GM10847 (cell line): ENCODE measurements around the gene TNFRSF13B.

ENCODE experiments used
- POLR2A ChIP-seq: IDR thresholded peaks from 2 replicates; pipeline ENCODE4 v1.6.1; 2011; ENCODE audit not compliant: insufficient read length; ENCODE audit errors: extremely low read depth

The TNFRSF13B gene

DNA sequence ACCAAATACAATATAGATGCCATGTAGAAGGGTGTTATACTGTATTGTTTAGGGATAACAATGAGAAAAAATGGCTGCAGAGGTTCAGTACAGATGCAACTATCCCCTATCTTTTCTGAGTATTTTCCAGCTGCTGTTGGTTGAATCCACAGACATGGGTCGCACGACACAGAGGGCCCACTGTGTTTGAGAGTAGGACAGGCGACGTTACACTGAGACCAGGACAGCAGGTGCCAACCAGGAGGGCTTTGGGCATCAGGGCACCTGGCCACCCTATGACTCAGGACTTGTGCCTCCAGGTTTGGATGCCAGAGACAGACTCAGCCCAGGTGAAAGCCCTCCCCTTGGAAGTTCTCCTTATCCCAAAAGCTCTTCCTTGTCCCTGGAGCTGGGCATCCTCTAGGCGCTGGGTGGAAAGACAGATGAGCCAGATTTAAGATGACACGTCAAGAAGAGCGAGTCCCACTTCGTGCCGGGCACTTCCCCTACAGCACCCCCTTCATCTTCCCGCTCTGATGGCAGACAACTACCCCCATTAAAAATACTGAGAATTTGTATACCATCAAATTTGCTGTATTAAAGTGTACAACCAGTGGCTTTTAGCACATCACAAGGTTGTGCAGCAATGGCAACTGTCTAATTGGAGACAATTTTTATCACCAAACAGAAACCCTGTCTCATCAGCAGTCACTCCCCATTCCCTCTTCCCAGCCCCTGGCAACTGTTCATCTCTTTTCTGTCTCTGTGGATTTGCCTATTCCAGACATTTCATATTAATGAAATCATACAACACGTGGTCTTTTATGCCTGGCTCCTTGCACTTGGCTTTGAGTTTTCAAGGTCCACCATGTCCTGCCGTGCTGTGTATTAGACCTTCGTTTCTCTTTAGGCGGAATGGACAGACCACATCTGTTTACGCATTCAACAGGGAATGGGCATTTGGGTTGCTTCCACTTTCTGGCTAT is 30.6 kb downstream of the TNFRSF13B start:
- no peak for TF ChIP-seq POLR2A

DNA sequence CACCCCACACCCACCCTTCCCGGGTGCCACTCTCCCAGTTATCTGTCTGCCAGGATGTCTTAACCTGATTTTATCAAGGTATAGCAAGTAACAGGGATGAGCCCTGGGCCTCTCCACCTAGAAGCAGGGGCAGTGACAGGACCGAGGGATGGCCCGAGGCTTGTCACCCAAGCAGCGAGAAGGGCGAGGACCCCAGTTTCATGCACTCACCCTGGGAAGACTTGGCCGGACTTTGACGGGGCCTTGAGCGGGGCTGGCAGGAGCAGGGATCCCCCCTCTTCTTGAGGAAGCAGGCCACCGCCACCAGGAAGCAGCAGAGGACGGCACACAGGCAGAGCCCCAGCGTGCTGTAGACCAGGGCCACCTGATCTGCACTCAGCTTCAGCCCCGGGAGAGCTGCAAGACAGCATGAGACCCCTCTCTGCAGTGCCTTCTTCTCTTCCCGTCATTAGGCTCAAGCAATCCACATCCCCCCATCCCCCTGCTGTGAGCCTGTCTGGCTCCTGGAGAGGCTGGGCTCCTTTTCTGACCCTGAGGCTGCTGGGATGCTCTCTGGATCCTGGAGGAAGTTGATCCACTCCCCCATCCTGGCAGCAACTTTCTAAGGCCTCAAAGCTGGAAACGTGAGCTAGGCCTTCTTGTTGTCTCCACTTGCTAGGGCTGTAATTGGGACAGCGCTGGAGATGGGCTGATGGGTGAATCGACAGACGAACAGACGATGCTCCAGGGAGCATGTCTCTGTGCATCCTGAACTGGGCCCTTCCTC is 31.6 kb downstream of the TNFRSF13B start:
- no peak for TF ChIP-seq POLR2A

DNA sequence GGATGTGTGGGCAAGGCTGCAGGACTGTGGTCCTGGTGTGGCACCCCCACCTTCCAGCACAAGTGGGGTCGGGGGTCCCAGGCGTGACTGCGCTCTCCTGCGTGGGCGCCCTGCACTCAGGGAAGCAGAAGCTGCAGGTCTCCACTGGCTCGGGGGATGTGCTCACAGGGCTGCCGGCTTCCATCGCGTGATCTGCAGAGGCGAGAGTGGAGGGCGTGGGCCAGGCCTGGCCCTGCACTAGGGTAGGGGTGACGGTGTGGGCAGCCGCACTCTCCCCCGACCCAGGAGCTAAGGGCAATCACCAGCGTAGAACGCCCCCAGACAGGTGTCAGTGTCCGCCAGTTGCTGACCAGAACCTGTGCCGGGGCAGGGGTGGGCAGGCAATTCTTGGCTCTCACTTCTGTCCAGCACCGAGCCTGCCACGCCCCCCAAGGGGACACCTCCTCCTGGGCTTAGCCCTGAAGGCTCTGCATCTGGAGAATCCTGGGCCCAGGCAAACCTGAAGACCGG is 32.3 kb downstream of the TNFRSF13B start:
- TF ChIP-seq POLR2A: no peak

DNA sequence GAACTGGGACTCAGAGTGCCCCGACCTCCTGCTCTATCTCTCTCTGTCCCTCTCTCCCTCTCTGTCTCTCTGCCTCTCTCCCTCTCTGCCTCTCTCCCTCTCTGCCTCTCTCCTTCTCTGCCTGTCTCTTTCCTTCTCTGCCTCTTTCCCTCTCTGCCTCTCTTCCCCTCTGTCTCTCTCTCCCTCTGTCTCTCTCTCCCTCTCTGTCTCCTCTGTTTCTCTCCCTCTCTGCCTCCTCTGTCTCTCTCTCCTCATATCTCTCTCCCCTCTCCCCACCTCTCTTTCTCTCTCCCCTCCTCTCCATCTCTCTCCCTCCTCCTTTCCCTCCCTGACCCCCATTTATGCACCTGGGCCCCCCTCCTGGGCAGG is 32.7 kb downstream of the TNFRSF13B start:
- no peak for TF ChIP-seq POLR2A

DNA sequence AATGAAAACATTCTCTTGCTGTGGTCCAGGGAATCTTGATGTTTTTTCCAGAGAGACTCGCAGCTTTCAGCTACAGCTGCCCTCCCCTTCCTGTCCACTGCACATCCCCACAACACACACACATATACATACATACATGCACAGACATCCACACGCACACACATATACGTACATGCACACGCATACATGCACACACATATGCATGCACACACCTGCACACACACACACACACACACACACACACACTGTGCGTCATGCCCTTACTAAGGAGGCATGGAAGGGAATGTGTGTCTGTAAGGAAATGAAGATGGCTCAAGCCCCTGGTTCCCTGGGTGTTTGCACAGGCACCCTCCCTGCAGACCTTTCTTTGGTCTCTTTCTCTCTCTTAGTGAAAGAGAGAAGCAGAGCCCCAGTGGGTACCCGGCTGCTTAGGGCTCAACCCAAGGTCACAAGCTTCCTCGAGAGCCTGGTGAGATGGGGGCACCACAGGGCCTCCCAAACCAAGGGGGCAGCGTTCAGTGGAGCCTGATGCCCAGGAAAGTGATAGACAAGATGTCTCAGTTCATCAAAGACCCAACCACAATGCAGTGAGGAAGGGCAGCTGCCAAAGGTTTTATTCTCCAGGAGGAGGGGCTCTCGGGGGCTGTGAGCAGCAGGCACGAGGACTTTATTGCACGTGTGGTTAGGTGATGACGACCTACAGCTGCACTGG is 33.3 kb downstream of the TNFRSF13B start:
- no peak for TF ChIP-seq POLR2A

DNA sequence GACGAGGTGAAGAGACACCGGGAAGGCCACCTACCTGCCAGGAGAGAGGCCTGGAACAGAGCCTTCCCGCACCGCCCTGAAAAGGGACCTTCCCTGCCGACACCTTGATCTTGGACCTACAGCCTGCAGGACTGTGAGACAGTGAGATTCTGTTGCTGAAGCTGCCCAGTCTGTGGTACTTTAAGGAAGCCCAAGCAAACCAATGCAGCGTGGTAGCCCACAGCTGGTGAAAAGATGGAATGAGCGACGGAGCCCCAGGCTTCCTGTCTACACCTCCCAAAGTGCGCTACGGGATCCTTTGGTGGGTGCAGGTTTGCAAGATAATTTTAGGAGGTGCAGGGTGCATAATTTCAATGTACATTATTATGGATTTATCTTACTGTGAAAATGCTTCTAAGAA is 33.9 kb downstream of the TNFRSF13B start:
- TF ChIP-seq POLR2A: no peak

DNA sequence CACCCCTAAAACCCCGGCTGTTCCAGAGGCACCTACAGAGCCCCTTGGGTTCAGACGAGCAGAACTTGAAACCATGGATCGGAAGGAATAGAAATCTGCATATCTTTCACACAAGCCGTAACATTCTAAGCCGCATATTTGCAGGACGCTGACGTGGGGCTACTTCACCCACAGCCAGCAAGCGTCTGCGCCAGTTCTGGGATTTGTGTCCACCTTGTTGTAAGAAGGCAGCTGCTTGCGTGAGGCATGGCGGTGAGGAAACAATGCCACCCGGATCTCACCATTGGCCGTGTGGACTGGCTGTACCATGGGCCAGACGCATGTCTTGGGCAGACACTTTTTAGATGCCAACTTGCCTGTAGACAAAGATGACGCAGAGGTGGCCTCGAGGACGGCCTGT is 34.5 kb downstream of the TNFRSF13B start:
- no peak for TF ChIP-seq POLR2A

DNA sequence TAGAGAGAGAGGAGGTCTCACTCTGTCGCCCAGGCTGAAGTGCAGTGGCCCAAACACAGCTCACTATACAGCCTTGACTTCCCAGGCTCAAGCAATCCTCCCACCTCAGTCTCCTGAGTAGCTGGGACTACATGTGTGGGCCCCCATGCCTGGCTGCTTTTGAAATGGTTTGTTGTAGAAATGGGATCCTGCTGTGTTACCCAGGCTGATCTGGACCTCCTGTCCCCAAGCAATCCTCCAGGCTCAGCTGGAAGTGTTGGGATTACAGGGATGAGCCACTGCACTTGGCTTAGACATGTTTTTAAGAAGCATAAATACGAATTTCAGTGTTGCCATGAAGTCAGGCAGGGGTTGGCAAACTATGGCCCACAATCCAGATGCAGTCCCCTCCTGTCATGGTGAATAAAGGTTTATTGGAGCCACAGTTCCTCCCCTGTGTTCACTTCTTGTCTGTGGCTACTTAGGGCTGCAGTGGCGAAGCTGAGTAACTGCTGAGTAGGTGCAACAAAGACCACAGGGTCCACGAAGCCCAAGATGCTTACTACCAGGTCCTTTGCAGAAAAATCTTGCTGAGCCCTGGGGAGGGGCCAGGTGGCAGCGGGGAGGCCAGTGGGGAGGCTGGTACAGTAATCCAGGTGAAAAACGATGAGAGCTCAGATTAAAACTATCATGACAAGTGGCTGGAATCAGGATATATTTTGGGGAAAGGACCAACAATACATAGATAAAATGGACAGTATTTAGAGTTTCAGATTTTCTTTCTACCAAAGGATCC is 35.2 kb downstream of the TNFRSF13B start:
- no peak for TF ChIP-seq POLR2A

DNA sequence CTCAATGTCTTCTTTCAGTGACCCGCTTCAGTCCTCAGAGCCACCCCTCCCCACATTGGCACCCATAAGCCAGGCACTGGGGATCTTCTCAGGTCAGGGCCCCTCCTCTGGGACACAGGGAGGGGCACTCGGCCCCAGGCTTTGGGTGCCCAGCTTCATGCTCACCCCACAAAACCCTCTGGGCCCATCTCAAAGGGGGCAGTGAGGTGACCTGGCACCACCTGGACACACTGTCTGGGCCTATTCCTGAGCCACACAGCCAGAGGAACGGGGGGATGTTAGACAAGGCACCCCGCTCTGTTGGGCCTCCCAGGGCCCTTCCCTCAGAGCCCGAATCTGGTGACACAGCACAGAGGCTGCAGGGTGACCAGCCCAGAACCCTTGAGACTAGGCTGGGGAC is 36.1 kb downstream of the TNFRSF13B start:
- TF ChIP-seq POLR2A: no peak

DNA sequence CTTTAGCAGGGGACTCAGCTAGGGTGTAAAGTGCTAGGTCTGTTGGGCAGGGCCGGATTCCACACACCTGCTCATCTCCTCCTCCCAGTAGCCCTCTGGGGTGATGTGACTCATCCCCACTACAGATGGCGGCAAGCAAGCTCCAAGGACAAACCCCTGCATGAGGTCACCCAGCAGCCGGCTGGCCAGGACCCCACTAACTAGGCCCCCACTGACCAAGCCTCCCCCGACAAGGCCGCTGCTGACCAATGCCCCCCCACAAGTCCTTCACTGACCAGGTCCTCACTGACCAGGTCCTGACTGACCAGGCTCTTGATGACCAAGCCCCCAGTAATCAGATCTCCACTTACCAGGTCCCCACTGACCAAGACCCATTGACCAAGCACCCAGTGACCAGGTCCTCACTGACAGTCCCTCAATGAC is 36.7 kb downstream of the TNFRSF13B start:
- no peak for TF ChIP-seq POLR2A

DNA sequence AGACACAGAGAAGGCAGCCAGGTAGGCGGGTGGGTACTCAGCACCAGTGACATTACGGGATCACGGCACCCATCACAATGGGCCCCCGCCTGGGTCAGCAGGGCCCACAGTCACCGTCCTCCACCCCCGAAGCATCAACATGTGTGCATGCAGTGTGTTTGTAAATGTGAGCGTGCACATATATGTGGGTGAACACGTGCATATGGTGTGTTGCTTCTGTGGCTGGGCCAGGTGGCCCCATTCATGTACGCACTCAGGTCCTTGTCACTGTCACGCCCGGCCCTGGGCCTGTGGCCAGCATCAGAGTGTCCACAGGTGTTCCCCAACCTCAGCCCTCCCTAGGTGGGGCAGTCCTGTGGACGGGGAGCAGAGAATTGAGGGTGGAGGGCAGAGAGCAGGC is 37.1 kb downstream of the TNFRSF13B start:
- peak; percentile 31 for TF ChIP-seq POLR2A

DNA sequence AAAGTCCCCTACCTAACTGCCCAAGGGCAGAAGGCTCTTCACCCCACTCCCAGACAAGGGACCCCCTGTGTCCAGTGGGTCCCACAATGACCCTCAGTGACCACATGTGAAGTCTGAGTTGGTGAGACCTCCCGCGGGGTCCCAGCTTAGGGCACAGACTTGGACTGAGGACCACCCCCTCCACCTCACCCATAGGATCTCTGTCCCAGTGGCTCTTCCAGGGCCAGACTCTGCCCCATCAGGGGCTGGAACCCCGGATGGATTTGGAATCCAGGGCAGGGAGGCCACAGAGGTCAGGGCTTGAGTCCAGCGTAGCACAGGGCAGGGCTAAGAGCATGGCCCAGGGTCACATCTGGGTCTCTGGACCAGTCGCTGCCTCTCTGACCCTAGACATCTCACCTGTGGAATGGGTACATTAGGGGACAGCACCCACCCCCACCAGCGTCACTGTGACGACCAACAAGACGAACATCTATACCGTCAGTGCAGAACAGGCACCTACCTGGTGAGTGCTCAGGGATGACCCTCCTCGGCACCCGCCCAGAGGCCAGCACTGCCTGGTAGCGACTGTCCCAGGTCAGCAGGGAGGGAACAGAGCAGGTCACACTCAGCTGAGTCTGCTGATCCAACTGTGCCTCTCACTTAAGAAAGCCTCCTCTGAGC is 37.7 kb downstream of the TNFRSF13B start:
- no peak for TF ChIP-seq POLR2A

DNA sequence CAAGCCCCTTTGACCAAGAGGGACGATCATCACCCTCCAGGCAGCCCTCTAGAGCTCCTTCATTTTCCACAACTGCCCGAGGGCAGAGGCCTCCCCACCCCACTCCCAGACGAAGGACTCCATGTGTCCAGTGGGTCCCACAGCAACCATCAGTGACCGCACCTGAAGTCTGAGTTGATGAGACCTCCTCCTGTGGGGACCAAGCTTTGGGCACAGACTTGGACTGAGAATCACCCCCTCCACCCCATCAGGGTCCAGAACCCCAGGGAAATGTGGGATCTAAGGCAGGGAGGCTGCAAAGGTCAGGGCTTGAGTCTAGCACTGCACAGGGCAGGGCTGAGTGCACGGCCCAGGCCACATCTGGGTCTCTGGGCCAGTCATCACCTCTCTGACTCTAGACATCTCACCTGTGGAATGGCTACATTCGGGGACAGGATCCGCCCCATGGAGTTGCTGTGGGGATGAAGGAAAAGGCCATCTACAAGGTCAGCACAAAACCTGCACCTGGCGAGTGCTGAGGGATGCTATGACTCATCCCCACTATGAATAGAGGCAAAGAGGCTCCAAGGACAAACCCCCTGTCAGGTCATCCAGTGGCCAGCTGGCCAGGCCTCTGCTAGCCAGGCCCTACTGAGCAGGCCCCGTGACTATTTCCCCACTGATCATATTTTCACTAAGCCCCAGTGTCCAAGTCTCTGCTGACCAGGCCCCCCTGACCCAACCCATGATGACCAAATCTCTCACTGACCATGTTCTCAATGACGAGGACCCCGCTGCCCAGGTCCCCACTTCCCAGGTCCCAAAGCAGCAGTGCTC is 38.4 kb downstream of the TNFRSF13B start:
- TF ChIP-seq POLR2A: no peak
